GM08714 (cell line): Measurements from ENCODE around the gene SPTLC2.
"Not testable (repeated sequence)": the region's sequence is repeated elsewhere in the genome, so short reads cannot be mapped to it uniquely, and the experiment has no call there.

Experiments used
- H3K4me3 ChIP-seq: fragments of 200-500 bp; sonication (Bioruptor generic); 2 replicates; pipeline ENCODE4 v1.5.1; 2014; ENCODE audit warnings: mild to moderate bottlenecking, low read length, inconsistent platforms
- ZNF274 ChIP-seq: IDR thresholded peaks from 2 replicates; pipeline ENCODE4 v1.6.1; 2012; ENCODE audit warnings: mild to moderate bottlenecking, low read depth, low read length

SPTLC2 gene

GRCh38 chr14:77557391-77557790, 59.0 kb downstream of the SPTLC2 start:
- no peak overlapping the region for H3K4me3 ChIP-seq
- no peak for TF ChIP-seq ZNF274

GRCh38 chr14:77556946-77557345, 59.5 kb downstream of the SPTLC2 start:
- no peak overlapping the region for H3K4me3 ChIP-seq
- TF ChIP-seq ZNF274 = no peak

GRCh38 chr14:77554816-77555599, 61.4 kb downstream of the SPTLC2 start:
- no peak for TF ChIP-seq ZNF274
- no peak overlapping the region for H3K4me3 ChIP-seq

GRCh38 chr14:77554207-77554606, 62.2 kb downstream of the SPTLC2 start:
- TF ChIP-seq ZNF274 = no peak
- H3K4me3 ChIP-seq = no peak overlapping the region

- no peak for TF ChIP-seq ZNF274
- H3K4me3 ChIP-seq = no peak overlapping the region
Observed at GRCh38 chr14:77549451-77549850, 67.0 kb downstream of the SPTLC2 start.

GRCh38 chr14:77547512-77548180, 68.8 kb downstream of the SPTLC2 start:
- no peak for TF ChIP-seq ZNF274
- no peak overlapping the region for H3K4me3 ChIP-seq

- H3K4me3 ChIP-seq = not testable (repeated sequence)
Observed at GRCh38 chr14:77545171-77545570, 71.3 kb downstream of the SPTLC2 start.

- no peak overlapping the region for H3K4me3 ChIP-seq
- no peak for TF ChIP-seq ZNF274
Observed at GRCh38 chr14:77544571-77544970, 71.9 kb downstream of the SPTLC2 start.

- no peak for TF ChIP-seq ZNF274
- no peak overlapping the region for H3K4me3 ChIP-seq
Observed at GRCh38 chr14:77543637-77544334, 72.7 kb downstream of the SPTLC2 start.

GRCh38 chr14:77543240-77543551, 73.2 kb downstream of the SPTLC2 start:
- no peak for TF ChIP-seq ZNF274
- H3K4me3 ChIP-seq = no peak overlapping the region

GRCh38 chr14:77542421-77543239, 73.8 kb downstream of the SPTLC2 start:
- TF ChIP-seq ZNF274 = no peak
- no peak overlapping the region for H3K4me3 ChIP-seq

GRCh38 chr14:77541905-77542304, 74.5 kb downstream of the SPTLC2 start:
- H3K4me3 ChIP-seq = peak overlapping the region; percentile 2; the same call in 1 of the 2 replicates
- no peak for TF ChIP-seq ZNF274

- H3K4me3 ChIP-seq = not testable (repeated sequence)
Observed at GRCh38 chr14:77536951-77537350, 79.5 kb downstream of the SPTLC2 start.

GRCh38 chr14:77531071-77531470, 85.4 kb downstream of the SPTLC2 start:
- H3K4me3 ChIP-seq = no peak overlapping the region
- no peak for TF ChIP-seq ZNF274
